Activated CD4-positive, alpha-beta T cell treated with anti-CD3 and anti-CD28 coated beads, Interleukin-2, Interleukin-4, amounts not matched to agents 100 ng/mL and 50 ng/mL, durations not matched to agents 16 hours and 8 hours (primary cell): ENCODE results near the gene TMEM132D.

Experiments used
- DNase-seq: peaks from one replicate; pipeline ENCODE4 v3.0.0-alpha.2; 2020; ENCODE audit warnings: low spot score

TMEM132D gene

DNA sequence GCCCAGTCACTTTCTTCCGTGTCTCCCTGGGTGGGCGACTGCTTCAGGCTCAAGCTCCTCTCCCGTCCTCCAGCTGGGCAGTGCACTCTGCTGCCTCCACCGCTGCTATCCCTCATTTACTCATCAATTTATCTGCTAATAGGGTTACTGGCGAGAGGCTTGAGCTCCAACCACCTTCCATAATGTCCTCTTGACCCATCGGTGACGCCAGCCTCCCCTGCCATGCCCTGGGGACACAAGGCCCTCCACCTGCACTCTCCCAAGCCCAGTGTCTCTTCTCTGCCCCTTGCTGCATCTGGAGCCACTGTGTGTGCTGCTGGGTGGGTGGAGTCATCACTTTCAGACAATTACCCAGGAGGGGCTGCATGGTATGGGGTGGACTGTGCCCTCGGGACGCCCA lies 78.5 kb downstream of the TMEM132D start:
- DNase-seq, result no peak

DNA sequence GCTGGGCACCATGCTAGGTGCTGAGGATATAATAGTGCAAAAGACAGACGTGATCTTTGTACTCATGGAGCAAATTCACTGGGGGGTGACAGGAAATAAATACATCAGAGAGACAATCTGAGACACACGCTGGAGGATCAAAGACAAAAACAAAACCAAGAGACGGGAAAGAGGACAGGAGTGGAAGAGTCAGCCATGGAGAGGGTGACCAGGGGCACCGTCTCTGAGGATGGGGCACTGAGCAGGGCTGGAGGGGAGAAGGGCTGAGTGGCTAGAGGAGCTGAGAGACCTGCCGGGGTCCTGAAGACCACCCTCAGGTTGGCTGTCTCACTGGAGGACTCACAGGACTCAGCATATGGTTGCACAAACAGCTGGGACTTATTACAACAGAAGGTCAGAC lies 81.9 kb downstream of the TMEM132D start:
- no peak for DNase-seq

DNA sequence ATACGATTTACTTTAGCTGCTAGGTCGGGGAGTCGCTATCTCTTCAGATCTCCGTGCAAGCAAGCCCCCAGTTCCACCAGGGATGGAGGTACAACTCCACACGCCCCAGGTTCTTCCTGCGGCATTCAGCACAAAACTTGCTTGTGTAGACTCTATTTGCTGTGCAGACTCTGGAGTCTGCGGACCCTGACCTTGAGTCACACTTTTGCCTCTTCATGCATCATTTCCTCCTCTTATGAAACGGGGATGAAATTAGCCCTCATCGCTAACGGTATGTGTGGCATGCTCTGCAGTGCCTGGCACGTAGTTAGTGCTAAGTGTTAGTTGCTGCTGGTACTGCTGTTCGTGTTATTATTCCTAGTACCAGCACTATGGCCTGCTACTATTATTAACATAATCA lies 84.4 kb downstream of the TMEM132D start:
- DNase-seq, result no peak

DNA sequence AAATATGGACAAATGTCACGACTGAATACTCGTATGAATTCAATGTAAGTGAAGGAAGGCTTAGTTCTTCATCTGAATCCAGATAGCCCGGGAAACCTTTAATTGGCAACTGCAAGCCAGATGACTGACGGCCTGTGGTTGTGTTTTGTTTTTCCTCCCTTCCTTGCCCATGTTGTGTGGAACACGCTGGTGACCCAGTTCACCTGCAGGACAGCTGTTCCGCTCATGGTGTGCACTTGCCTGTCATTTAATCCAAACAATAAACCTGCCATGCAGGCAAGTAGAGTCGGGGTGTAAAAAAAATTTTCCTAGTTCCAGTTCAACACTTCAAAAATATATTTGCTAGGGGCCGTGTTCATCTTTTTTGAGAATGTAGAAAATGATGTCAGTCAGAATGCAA lies 88.0 kb downstream of the TMEM132D start:
- DNase-seq, result no peak

DNA sequence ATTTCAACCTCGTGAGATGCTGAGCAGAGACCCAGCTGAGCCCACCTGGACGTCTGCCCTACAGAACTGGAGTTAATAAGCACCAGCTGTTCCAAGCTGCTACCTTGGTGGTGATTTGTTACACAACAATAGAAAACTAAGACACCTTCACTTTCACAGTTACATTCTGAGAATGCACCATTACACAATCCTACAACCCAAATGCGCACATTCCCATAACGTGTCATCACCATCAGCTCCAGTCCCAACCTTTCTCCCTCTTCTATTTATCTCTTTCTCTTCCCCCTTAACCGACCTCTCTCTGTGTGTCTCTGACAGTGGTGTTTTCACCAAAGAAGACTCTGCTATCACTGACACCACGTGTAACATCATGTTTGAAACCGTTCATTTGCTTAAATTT lies 91.9 kb downstream of the TMEM132D start:
- DNase-seq, result no peak

DNA sequence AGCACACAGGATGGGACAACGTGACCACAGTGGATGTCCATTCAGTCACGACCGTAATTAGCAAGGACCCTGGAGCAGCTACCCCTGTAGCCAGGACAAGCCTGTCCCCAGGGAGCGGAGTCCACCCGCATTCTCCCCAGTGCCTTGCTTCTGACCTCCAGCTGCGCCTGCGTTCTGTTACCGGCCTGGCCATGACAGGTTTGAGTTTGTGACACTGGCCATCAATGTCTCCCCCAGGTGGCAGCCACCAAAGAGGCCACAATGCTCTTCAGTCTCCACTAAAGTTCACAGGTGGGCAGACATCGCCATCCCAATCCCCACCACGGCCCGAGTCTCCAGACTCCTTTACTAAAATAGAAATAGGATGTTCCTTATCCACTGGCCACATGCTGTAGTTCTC lies 96.7 kb downstream of the TMEM132D start:
- DNase-seq, result no peak

DNA sequence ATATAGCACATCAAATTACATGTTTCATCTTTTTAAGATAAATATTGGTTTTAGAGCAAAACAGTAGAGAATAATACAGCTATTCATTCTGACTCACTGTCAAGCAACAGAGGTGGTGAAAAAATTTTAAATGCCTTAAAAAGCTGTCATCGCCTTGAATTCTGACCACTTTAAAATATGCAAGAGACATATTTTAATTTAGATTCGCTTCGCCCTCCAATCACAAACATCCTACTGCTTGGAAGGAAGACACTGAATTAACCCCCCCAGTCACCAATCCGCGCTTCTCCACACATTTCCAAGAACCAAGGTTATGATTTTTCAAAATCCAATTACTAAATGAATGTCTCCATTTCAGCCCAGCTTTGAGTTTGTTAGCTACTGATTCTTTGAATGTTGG lies 112.4 kb downstream of the TMEM132D start:
- DNase-seq, result no peak

DNA sequence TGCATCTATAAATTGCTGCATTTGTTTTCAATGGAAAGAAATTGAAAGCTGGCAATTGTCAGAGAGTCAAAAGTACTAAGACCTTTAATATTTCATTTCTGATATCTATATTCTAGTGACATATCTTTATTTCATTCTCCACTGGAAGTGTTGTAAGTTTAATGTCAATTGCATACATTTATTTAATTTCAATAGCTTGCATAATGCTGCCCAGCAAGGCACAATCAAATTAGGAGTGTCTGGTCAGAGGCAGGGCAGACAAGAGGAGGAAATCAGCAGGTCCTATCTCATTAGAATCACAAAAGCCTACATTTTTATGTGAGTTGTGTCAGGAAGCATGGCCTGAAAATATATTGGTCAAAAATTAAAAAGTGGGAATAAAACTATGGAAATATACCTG lies 112.9 kb downstream of the TMEM132D start:
- no peak for DNase-seq

DNA sequence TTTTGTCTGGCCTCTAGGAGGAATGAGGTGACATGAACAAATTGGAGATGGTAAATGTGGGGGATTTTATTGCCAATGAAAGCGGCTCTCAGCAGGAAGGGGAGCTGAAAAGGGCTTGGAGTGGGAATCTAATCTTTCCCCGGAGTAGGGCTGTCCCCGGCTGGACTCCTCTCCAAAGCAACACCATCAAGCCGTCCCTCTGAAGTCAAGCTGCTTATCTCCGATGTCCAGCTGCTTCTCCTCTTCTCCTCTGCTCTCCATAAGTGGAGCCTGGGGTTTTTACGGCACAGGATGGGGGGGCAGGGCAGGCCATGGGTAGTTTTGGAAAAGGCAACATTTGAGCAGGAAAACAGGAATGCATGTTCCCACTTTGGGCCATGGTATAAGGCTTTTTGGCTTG lies 113.5 kb downstream of the TMEM132D start:
- no peak for DNase-seq

DNA sequence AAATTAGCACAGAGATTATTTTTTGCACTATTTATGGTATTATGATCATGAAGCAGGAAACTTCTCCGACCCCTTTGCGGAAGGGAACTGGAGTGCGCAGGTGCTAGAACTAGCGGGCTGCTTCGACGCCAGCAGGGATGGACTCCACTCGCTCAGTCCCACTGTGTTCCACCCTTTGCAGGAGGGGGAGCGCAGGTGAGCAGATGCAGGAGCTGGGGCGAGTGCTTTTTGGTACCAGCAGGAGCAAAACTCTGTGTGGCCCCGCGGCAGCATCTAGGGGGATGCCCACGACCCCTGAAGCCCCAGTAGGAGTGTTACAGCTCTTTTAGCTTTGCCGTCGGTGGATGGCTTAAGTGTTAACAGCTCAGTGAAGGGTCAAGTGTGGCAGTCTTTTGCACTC lies 113.9 kb downstream of the TMEM132D start:
- no peak for DNase-seq

DNA sequence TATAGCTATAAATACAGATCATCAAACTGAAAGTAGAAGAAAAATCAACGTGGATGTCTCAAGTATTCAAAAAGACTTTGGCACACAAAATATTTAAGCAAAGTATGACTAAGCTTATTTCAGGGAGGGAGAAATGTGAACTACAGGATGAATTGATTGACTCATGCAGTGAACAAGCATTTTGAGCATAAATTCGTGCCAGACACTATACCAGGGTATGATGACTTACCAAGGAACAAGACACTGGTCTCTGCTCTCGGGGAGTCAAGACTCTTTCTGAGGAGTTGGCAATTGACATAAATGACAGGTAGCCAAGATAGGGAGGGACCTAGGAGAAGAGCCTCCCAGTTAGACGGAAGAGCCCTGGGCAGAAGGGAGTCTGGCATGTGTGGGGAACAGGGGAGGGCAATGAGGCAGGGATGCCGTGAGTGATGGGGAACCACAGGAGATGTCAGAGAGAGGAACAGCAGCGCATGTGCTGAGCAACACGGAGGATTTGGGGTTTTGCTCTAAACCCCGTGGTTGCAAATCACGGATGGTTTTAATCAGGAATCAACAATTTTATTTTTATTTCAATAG lies 115.2 kb downstream of the TMEM132D start:
- no peak for DNase-seq

DNA sequence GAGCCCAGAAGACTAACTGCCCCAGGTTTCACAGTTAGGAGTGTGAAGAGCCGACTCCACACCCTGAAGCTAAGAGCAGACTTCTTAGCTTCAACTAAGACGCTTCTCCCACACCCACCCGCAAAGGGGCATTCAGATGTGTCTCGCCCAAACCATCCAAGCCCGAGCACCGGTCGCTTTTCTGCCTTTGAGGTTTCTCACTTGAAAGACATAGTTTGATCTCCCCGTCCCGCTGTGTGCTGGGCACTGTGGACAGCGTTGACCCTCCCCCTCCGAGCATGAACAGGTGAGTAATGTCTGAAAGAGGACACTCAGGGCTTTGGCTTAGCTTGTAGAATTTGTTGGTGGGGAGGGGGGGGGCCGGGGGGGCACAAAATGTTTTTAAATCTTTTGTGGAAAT lies 123.8 kb downstream of the TMEM132D start:
- DNase-seq, result no peak

DNA sequence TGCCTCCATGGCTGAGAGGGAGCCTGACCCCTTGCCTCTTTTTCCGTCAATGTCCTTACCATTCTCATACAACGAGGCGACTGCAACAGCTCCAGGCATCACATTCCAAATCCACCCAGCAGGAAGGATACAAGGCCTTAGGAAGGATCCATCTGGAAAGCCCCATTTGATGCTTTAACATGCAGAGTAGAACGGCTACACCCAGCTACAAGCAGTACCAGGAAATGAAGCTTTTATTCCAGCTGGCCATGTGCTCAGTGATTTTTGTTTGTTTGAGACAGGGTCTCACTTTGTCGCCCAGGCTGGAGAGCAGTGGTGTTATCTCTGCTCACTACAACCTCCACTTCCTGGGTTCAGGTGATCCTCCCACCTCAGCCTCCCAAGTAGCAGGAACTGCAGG lies 124.8 kb downstream of the TMEM132D start:
- DNase-seq, result no peak

DNA sequence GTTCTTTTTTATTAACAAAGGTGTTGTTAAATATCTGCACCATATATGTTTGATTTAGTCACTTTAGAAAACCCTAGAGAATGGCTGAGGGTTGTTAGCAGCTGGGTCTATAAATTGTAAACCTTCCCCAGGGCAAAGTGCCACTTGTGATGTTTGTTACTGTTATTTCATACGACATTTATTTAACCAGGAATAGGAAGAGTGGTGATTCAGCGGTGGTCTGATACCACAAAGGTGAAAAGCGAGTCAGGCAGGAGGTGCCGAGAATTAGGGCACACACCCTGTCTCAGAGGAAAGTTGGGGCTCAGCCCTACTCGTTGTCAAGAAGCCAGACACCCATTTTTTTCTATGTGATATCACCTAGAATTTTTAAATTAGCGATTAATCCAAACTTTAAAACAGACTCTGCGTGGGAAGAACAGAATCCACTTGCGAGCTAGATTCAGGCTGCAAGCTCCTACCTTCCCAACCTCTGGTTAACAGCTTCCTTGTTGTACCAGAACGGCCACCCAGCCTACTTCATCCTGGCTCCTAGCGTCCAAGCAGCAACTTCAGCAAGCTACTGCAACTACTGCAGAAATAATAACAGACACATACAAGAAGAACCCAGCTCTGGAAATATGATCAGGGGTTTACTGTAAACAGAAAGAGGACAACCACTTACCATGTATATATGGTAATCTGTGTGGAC lies 126.7 kb downstream of the TMEM132D start:
- no peak for DNase-seq

DNA sequence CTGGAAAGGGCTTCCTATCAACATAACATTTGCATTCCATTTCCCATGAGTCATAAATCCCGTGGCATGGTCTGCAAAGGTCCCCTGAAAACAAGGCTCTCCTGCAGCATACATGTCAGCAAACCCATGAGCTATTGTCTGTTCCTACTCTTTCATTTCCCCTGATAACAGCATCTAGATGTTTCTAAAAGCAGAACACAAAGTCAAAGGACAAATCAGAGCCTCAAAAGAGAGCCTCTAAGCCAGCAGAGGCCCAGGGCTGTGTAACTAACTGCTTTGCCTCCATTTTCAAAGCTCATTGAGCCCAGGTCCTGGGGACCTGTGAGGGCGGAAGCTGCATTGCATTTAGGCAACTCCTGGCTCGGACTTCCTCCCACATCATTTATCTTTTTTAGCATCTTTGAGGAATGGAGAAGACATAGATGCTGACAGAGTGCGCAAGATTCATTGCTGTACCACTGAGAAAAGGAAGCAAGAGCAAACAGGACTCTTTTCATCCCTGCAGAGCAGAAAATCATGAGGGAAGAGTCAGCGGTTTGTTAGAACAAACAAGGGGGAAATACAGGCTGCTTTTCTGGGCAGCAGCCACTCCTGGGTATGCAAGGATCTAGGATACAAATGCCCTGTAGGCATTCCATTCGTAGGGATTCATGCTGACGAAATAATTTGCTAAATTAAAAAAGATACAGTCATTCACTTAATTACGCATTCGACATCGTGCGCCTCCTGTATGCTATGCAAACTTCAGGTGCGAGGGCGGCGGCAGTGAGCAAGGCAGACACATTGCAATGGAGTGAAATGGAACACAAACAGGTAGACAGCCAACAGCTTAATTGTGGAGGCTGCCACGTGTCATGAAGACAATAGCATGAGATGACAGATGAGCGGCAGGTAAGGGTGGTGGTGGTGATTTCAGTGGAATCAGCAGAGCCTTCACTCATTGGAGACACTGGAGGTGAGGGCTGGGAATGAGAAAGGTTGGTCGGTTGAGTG lies 131.0 kb downstream of the TMEM132D start:
- DNase-seq, result no peak

DNA sequence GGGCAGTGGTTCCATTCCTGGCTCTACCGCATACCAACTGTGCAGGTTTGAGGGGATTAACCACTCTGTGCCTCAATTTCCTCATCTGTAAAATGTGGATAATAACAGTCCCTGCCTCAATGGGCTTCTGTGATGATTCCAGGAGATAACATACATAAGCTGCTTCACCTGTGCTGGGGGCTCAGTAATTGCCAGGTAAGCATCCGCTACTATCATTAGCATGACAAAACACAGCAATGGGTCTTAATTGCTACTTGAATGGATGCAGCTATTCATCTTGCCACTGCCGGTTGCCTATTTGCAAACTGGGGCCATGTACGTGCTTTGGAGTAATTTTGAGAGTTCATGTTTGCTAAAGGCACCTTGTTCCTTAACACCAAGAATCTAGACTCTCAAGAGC lies 132.6 kb downstream of the TMEM132D start:
- DNase-seq, result no peak

DNA sequence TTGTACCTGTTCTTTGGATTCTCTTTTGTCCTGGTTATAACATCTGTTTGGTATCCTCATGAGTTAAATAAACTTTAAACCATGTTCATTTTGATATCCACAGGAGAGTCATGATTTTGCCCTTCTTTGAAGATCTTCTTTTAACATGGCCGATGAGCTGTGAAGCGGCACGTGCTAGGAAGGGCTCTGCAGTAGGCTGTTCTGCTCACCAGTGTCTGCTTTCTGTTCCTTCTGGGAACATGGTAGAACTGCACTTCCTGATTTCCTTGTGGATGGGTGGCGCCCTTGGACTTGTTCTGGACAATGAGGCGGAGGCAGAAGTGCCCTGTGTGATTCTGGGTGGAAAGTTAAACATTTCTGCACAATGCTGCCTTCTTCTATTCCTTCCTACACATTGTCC lies 138.1 kb downstream of the TMEM132D start:
- DNase-seq, result no peak

DNA sequence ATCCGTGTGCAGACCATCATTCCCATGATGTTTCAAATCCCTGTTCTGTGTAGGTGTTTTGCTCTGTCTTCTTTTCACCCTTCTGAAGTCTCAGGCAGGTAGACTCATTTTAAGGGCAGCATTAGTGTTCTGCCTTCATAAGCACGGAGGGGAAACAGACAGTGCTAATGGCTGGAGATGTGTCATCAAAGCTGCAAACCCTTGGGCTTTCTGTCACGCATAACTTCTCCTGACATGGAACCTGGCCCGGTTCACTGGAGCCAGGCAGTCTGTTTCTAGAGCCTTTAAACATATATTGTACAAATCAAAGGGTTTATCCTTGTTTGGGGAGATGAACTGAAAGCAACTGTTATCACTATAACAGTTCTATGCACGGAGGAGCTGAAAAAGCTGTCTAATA lies 141.4 kb downstream of the TMEM132D start:
- no peak for DNase-seq

DNA sequence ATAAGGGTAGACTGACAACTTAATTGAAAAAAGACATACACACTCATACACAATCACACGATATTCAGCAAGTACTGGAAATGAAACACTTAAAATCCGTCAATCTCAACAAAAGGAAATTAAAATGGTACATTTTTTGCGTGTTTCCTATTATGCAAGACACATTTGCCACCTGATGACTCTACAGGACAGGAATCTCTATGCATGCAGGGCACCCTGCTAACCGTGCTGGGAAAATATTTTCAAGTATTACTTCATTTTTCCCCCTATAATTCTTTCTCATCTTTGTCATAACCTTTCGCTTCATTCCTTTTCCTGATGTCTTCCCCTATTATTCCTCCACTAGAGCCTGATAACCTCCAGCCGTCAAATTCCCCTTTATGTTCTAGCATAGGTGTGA lies 150.2 kb downstream of the TMEM132D start:
- DNase-seq, result no peak

DNA sequence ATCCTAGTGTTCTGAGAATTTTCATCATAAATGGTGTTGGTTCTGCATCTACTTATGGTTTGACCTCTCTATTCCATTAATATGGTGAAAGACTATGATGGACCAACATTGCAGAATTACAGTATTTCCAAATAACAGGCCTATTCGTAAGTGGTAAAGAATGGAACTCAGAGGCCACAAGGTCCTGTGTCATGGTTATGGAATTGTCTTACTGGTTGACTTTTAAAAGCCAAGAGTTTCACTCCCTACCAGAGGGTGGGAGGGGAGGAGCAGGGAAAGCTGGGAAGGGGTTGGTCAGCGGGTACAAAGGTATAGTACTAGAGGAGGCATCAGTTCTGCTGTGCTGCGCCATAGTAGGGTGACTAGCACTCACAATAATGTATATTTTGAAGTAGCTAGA lies 153.4 kb downstream of the TMEM132D start:
- DNase-seq, result no peak

DNA sequence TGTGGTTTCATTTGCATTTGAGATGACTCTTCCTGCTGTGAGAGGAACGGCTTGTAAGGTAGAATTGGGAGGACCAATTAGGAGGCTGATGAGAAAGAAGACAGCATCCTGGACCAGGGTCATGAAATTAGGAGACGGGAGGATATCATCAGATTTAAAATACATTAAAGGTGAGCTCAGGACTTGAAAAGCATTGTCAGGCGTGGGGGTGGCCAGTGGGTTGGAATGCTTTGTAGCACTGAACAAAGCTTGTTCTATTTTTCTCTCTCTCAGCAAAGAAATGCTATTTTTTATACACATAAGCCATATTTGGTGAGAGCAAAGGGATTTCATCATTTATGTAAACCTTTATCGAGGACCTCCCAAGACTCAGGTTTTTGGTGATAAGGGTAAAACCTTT lies 157.5 kb downstream of the TMEM132D start:
- no peak for DNase-seq

DNA sequence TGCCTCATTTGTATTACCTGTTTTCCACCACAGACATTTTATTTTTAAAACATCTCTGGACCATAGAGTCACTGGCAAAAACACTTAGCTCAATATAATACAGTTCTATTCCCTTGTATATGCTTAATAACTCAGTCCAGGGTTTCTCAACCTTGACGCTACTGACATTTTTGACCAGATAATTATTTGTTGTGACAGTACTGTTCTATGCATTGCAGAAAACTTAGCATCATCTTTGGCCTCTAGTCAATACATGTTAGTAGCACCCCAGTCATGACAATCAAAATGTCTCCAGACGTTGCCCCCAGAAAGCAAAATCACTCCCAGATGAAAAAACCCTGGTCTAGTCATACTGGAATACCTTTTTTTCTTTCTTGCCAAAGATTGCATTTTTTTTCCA lies 174.7 kb downstream of the TMEM132D start:
- DNase-seq, result no peak

DNA sequence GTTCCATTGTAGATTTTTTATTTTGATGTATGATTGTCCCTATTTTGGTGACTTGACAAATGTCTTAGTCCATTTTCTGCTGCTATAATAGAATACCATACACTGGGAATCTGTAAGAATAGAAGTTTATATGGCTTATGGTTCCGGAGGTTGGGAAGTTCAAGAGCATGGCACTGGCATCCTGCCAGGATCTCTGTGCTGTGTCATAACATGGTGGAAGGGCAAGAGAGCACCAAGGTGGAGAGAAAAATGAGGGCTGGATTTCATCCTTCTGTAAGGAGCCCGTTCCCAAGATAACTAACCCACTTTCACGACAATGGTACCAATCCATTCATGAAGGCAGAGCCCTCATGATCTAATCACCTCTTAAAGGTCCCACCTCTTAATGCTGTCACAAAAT lies 176.7 kb downstream of the TMEM132D start:
- DNase-seq, result no peak
